MCF 10A (cell line): ENCODE data around the gene PAIP1. TPM values are rescaled to one million over a fixed set of nuclear protein-coding genes. Genes with fewer than 3 reads are reported as not detected.
A peak's percentile ranks its signal among the peaks of the same experiment; 100 is the strongest.
"Not testable (repeated sequence)": the region's sequence is repeated elsewhere in the genome, so short reads cannot be mapped to it uniquely, and the experiment has no call there.

ENCODE experiments used
- BruUV-seq: library from RNA; stranded (reverse); fragments of 400-500 nt; replicated peaks from 2 replicates; lab custom pipeline; 2021; lab: Mats Ljungman, UMichigan
- CTCF ChIA-PET: fragments of 300-600 bp; sonication (Branson Sonifier 250); formaldehyde crosslinking; extraction: SDS; loops from one replicate; lab custom pipeline; 2021; ENCODE audit warnings: antibody characterized with exemption, inconsistent platforms; lab: Yijun Ruan, JAX
- POLR2A ChIA-PET: fragments of 300-600, 350-650 bp; sonication (Branson Sonifier 250); formaldehyde crosslinking; extraction: SDS; loops from one replicate; lab custom pipeline; 2020; ENCODE audit warnings: antibody characterized with exemption, inconsistent platforms; lab: Yijun Ruan, JAX
- DNase-seq: peaks from one replicate; pipeline ENCODE4 v3.0.0-alpha.2; 2018; ENCODE audit not compliant: unreplicated experiment
- H3K27ac Mint-ChIP-seq: one replicate; pipeline ENCODE4 v1.8.0; 2022; ENCODE audit warnings: mild to moderate bottlenecking, low read depth, mixed read lengths; ENCODE audit not compliant: unreplicated experiment
- H3K27me3 Mint-ChIP-seq: one replicate; pipeline ENCODE4 v1.8.0; 2022; ENCODE audit warnings: mixed read lengths; ENCODE audit not compliant: insufficient read depth, unreplicated experiment
- H3K36me3 Mint-ChIP-seq: one replicate; pipeline ENCODE4 v1.8.0; 2022; ENCODE audit warnings: mild to moderate bottlenecking, moderate library complexity, mixed read lengths; ENCODE audit not compliant: insufficient read depth, unreplicated experiment
- H3K4me1 Mint-ChIP-seq: one replicate; pipeline ENCODE4 v1.8.0; 2022; ENCODE audit warnings: mixed read lengths; ENCODE audit not compliant: insufficient read depth, unreplicated experiment
- H3K4me3 Mint-ChIP-seq: one replicate; pipeline ENCODE4 v1.8.0; 2022; ENCODE audit warnings: mild to moderate bottlenecking, moderate library complexity, mixed read lengths; ENCODE audit not compliant: unreplicated experiment
- H3K9me3 Mint-ChIP-seq: one replicate; pipeline ENCODE4 v1.8.0; 2022; ENCODE audit warnings: mixed read lengths; ENCODE audit not compliant: unreplicated experiment
- CTCF ChIP-seq: fragments of 200-600 bp; IDR thresholded peaks from one replicate; pipeline ENCODE4 v1.8.0; 2022; ENCODE audit warnings: antibody characterized with exemption, mild to moderate bottlenecking; ENCODE audit not compliant: unreplicated experiment
- intact Hi-C: fragments of 100-400 bp; cut with micrococcal nuclease; formaldehyde crosslinking; loops from 2 replicates; pipeline ENCODE4 v1.14.1; 2022
- total RNA-seq: library from RNA; stranded (reverse); gene quantifications from 2 replicates; pipeline ENCODE4 v1.2.3, GENCODE V29; 2022

The PAIP1 gene
- total RNA-seq, 1 experiment from 2014 or later: 105 TPM

GRCh38 chr5:43603344-43604217 is 46.7 kb upstream of the PAIP1 start:
- TF ChIP-seq CTCF: no peak
- intact Hi-C loops: loop anchor here (2.0 kb wide), 2 partner anchors 47 to 203 kb away; partner anchors contain the start of gene PAIP1
- Mint-ChIP-seq H3K9me3 (no peaks in the 10 kb centered on the region), H3K36me3 (peaks cover 22% of the 10 kb centered on the region), H3K4me1 (peaks cover 11% of the 10 kb centered on the region), H3K27ac (peak overlapping the region; percentile 99), H3K27me3 (no peaks in the 10 kb centered on the region), H3K4me3 (peak overlapping the region; percentile 83)
- POLR2A ChIA-PET: interaction anchor here (0.7 to 3.6 kb wide), 14 partner anchors 9 to 750 kb away, joined by 3 to 67 read pairs (median 6); partner anchors contain the start of genes C5orf34, PAIP1 and TMEM267
- peak; percentile 46 for DNase-seq
- CTCF ChIA-PET: interaction anchor here (1.1 to 3.4 kb wide), 4 partner anchors 13 to 48 kb away, joined by 3 to 16 read pairs (median 6); no protein-coding TSS in a partner anchor
- BruUV-seq: no TSS peak

- peak; percentile 60 for DNase-seq
- BruUV-seq: TSS peak; percentile 56
- intact Hi-C loops: loop anchor here (2.0 kb wide), 2 partner anchors 46 to 202 kb away; partner anchors contain the start of gene PAIP1
- Mint-ChIP-seq H3K27me3 (no peaks in the 10 kb centered on the region), H3K4me1 (peaks cover 11% of the 10 kb centered on the region), H3K9me3 (no peaks in the 10 kb centered on the region), H3K4me3 (peak within 1 kb of the TSS; percentile 83), H3K27ac (peak within 1 kb of the TSS; percentile 99), H3K36me3 (peaks cover 17% of the 10 kb centered on the region)
- no peak for TF ChIP-seq CTCF
- ChIA-PET POLR2A (interaction anchor here (0.6 to 3.6 kb wide), 15 partner anchors 9 to 751 kb away, joined by 3 to 67 read pairs (median 6); partner anchors contain the start of genes C5orf34, PAIP1 and TMEM267), CTCF (interaction anchor here (0.7 to 3.4 kb wide), 7 partner anchors 14 to 85 kb away, joined by 3 to 16 read pairs (median 4); no protein-coding TSS in a partner anchor)
Measured at GRCh38 chr5:43602461-43603343, 45.8 kb upstream of the PAIP1 start, which contains the start of gene NNT. Gene NNT (plus strand): TSS chr5:43603180. CDS start chr5:43609196, 6,016 bp downstream.

GRCh38 chr5:43601454-43602260 is 44.8 kb upstream of the PAIP1 start:
- no TSS peak for BruUV-seq

GRCh38 chr5:43598927-43599326 is 42.0 kb upstream of the PAIP1 start:
- H3K36me3 Mint-ChIP-seq, H3K27ac Mint-ChIP-seq, CTCF ChIA-PET, DNase-seq, H3K4me1 Mint-ChIP-seq, BruUV-seq, H3K4me3 Mint-ChIP-seq, POLR2A ChIA-PET, intact Hi-C loops, H3K9me3 Mint-ChIP-seq, H3K27me3 Mint-ChIP-seq: not testable (repeated sequence)

More at GRCh38 chr5:43601454-43602260, 44.8 kb upstream of the PAIP1 start:
- H3K4me3 Mint-ChIP-seq: peak overlapping the region; percentile 83
- H3K27me3 Mint-ChIP-seq: no peaks in the 10 kb centered on the region
- peak; percentile 39 for DNase-seq
- ChIA-PET POLR2A (interaction anchor here (0.7 to 3.6 kb wide), 12 partner anchors 10 to 118 kb away, joined by 3 to 67 read pairs (median 7); partner anchors contain the start of genes PAIP1 and TMEM267), CTCF (interaction anchor here (1.1 to 3.4 kb wide), 4 partner anchors 15 to 46 kb away, joined by 3 to 16 read pairs (median 4); no protein-coding TSS in a partner anchor)
- TF ChIP-seq CTCF: no peak
- peak overlapping the region; percentile 99 for H3K27ac Mint-ChIP-seq
- H3K36me3 Mint-ChIP-seq: peaks cover 8% of the 10 kb centered on the region
- no peaks in the 10 kb centered on the region for H3K9me3 Mint-ChIP-seq
- intact Hi-C loops: loop anchor here (2.0 kb wide), 2 partner anchors 45 to 201 kb away; partner anchors contain the start of gene PAIP1
- H3K4me1 Mint-ChIP-seq: peaks cover 11% of the 10 kb centered on the region
